GM21526 (cell line): ENCODE data around the gene CSK.

Source experiments
- ATAC-seq: cut with Tn5 transposase; IDR thresholded peaks from one replicate; pipeline ENCODE4 v1.9.1; 2021; ENCODE audit warnings: moderate library complexity; ENCODE audit not compliant: unreplicated experiment, low FRiP score

CSK gene

DNA sequence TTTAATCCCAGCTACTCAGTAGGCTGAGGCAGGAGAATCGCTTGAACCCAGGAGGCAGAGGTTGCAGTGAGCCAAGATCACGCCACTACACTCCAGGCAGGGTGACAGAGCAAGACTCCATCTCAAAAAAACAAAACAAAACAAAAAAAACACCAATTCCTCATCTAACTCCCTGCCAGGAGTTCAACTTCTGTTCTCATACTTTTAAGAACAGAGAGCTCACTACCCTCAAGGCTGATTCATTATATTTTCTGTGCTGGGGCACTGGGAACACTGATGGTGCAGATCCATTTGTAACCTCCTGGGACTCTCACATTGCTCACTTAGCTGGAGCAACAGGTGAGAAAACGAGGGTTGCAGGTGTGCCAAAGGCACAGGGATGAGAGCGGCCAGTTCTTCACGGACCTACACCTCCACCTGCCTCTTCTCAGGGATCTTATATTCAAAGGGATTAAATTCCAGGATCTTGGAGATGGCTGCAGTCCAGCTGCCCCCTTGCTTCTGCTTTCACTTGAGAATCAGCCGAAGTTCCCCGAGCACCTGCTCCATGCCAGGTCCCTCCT is 12.3 kb upstream of the CSK start:
- ATAC-seq: no peak

DNA sequence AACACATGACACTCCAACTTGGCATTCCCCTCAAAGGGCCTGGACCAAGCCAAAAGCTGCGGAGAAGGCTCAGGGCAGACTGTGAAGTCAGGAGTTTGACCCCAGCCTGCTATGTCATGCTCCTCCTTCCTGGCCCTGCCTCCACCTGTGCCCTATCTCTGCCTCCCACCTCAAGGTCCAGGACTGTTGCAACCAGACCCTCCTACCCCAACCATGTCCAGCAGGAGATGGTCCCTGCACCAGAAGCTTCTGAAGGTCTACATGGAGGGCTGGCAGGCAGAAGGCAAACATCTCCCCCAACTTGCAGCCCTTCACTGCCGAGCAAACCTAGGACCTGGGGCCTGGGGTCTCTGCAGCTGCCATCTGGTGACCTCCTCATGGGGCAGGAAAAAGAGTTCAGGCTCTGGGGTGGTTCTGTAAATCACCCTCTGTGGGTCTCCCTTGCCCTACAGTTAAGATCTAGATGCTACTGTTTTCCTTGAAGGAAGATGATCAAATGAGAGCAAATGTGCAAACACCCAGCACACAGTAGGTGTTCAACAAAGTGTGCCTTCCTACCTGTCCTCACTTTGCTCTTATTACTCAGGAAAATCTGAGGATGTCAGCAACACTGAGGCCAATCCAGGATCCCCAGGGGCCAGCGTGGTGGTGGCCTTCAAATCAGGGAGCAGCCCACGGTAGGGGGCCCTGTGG is 11.5 kb upstream of the CSK start:
- no peak for ATAC-seq

DNA sequence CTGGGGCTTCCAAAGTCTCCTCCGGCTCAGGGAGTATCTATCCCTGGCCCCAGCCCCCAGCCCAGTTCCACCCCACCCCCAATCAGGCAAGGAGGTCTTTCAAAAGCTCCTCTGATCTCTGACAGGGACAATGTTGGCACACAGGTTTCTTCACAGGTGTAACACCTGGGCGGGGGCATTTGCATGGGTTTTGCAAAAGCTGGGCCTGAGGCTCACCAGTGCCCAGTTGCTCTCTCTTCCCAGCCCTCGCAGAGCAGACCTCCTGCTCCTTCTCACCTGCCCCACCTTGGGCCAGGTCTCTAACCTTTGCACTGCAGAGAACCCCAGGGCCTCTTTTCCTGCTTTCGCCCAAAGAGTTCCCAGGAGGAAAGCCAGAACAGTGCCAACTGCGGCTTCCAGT is 8.6 kb upstream of the CSK start:
- no peak for ATAC-seq

DNA sequence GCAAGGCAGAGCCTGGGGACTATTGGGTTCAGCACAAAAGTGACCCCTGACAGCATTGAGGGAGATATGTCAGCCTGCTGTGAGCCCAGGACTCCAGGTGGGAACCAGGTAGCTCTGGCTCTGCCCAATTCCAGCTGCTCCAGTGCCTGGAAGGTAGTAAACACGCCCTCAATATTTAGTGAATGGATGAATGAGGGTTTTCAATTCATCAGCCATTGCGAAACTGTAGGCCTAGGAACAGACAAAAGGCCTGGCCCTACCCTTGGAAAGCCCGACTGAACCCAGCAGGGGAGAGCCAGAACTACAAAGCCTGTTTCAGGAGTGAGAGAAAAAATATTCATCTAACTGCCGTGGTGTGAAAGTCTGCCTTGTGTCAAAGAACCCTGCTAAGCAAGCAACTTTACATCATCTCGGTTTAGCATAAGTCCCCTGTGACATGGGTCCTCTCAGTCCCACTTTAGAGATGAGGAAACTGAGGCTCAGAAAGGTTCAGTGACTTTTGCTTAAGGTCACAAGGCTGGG is 8.1 kb upstream of the CSK start:
- ATAC-seq: no peak

DNA sequence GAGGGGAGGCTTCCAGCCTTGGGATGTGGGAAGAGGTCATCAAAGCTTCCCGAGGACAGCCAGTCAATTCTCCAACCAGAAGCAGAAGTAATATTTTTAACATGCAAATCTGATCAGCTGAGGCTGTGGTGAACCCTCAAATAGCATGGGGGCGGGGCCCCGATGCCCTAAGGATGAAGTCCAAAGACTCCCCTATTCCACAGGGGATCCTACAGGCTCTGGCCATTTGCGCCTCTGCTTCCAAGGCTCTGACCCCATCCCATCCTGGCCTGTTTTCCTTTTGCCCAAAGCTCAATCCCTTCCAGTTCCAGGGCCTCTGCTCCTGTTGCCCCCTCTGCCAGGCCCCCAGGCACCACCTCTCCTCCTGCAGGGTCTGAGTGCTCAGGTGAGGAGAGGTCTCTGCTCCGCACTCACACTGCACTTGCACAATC is 6.7 kb upstream of the CSK start:
- no peak for ATAC-seq

DNA sequence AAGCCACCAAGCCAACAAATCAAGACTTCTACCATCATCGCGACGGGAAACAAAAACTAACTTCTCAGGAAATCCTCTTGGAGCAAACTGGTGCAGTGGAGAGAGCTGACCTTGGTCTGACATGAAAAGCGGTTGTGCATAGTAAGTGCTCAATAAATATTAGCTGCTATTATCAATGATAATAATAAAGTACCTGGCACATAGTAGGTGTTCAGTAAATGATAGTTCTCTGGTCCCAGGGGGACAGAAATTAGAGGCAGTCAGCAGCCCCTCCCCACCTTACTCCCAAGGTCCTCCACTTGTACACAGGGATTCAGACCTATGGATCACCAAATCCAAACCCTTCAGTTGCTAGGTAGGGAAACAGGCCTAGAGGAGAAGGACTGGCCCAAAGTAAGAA is 6.0 kb upstream of the CSK start:
- no peak for ATAC-seq

DNA sequence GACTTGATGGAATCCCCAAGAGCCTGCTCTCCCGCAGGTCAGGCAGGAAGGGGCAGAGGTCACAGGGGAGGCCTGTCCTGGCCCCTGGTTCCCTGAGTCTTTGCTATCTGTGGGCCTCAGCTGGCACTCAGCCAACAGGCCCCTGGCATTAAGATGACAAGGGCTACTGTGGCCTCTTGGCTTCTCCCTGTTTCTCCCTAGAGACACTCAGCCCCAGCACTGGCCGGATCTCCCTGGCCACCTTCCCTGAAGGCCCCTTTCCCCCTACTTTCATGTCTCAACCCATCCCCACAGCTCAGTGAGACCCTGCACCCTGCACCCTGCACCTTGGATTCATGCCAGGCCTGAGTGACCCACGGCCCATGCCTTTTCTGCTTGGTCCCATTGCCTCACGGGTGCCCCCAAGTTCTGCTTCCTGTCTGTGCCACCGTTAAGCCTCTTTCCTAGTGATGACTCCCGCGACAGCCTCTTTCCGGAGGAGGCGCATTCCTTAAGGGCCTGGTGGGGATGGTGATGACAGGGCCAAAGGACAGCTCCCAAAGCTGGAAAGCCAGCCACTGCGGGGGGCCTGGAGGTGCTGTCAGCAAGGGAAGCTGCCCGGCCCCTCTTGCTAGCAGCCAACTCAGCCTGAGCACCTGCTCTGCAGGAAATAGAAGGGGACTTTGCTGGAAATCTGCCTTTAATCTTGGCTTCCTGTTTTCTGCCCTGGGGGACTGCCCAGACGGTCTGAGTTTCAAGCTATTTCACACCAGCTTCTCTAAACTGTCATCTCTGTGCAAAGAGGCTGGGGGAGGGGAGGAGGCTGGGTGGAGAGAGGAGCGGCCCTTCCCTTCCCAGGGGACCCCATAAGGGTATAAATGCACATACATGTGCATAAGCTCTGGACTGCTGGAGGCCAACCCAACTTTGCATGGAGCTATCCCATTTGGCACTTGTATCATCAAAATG is 4.8 kb upstream of the CSK start:
- ATAC-seq: peak; percentile 33

DNA sequence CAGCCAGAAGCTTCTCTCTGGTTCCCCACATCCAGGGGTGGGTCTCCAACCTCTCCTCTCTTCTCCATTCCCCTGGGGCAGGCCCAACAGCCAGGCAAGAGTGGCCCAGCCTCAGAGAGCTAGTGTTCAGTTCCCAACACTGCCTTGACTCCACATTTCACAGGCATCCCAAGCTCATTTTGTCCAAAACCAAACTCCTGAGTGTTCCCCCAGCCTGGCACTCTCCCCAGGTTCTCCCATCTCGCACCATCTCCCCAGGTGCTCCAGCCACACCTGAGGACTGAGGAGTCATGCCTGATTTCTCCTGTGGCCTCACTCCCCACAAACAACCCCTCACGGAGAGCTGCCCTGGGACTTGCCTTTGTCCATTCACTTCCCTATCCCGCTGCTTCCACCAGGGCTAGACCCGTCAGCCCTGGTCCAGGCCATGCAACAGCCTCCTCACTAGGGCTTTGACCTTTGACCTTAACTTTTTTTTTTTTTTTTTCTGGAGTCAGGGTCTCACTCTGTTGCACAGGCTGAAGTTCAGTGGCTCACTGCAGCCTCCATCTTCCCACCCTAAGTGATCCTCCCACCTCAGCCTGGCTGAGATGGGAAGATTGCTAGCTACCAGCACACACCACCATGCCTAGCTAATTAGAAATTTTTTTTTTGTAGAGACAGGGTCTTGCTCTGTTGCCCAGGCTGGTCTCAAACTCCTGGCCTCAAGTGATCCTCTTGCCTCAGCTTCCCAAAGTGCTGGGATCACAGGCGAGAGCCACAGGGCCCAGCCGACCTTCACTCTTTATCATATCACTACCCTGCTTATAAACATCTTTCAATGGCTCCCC is 3.9 kb upstream of the CSK start:
- no peak for ATAC-seq

DNA sequence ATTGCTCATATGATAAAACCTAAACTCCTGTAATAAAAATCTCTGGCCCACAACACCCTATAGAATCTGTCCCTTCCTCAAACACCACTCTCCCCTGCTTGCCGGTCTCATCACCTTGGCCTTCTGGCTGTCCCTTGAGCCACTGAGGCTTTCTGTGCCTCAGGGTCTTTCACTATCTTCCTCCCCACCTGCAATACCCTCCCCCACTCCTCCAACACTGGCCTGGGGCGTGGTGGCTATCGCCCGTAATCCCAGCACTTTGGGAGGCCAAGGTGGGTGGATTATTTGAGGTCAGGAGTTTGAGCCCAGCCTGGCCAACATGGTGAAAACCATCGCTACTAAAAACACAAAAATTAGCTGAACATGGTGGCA is 3.3 kb upstream of the CSK start:
- ATAC-seq: no peak

DNA sequence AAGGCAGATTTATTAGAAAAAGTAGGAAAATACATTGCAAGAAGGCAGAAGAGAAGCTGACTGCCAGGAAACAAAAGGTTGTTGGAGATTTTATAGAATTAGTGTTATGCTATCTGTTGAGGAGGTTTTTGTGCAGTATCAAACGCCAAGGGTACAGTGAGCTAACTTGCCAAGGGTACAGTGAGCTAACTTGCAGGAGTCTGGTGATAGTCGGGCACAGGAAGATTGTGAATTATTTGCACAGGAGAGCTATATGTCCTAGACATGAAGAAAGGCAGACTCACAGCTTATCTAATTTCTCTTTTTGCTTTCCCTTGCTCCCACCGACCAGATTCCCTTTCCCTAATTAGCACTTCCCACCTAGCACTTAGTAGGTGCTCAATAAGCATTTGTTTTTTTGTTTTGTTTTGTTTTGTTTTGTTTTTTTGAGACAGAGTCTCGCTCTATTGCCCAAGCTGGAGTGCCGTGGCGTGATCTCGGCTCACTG is 2.7 kb upstream of the CSK start:
- ATAC-seq: no peak

DNA sequence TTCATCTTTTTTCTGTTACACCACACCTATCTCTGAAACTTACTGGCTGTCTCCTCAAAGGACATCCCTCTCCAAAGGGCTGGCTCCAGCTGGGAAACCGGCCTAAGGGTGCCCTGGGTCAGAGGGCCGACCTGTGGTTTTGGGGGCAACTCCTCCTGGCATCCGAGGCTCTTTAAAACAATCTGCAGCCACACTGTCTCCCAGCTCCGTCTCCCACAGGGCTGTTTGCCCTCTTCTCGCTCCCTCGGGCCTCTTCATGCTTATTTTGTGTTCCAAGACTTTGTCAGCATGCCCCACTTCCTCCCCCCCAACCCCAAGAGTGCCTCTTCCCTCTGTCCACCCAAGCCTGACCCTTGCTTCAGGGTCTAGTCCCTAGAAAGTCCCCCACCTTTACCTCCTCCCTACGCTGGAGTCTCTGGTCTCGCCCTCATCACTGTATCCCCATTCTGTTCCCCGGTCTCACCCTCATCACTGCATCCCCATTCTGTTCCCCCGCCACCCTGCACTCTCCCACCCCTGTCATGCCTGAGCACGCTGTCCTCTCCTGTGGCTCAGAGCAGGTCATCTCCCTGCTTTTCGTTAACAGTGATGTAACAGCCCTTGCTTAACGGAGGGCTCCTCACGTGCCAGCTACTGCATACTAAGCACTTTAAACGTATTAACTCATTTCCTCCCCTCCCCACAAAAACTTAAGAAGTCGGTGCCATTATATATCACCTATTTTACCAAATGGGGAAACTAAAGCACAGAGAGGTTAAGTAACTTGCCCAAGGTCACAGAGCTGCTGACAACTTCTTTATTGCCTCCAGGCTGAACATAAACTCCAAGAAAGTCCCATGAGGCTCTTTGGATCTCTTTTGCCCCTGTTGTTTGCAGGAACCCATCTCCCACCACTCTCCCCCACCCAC is 1.1 kb upstream of the CSK start:
- no peak for ATAC-seq

DNA sequence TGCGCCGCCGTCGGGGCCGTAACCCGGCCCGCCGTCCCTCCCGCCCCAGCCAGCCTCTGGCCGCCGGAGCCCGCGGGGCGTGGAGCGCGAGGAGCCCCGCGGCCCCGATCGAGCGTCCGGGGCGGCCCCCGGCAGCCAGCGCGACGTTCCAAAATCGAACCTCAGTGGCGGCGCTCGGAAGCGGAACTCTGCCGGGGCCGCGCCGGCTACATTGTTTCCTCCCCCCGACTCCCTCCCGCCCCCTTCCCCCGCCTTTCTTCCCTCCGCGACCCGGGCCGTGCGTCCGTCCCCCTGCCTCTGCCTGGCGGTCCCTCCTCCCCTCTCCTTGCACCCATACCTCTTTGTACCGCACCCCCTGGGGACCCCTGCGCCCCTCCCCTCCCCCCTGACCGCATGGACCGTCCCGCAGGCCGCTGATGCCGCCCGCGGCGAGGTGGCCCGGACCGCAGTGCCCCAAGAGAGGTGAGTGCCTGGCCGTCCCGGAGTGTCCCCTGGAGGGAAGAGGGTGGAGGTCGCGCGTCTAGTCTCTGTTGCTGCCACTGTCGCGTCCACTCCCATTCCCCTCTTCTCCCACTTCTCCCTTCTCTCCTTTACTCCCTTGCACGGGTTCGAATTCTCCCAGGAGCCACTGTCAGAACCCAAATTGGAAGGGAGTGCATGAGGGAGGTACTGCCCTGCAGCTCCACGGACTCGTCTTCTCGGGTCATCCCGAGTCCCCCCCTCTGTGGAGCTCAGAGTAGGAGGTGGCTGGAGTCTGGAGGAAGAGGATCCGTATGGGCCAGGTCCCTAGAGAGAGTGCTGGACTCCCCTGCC is 585 bp downstream of the CSK start:
- ATAC-seq: peak; percentile 2

DNA sequence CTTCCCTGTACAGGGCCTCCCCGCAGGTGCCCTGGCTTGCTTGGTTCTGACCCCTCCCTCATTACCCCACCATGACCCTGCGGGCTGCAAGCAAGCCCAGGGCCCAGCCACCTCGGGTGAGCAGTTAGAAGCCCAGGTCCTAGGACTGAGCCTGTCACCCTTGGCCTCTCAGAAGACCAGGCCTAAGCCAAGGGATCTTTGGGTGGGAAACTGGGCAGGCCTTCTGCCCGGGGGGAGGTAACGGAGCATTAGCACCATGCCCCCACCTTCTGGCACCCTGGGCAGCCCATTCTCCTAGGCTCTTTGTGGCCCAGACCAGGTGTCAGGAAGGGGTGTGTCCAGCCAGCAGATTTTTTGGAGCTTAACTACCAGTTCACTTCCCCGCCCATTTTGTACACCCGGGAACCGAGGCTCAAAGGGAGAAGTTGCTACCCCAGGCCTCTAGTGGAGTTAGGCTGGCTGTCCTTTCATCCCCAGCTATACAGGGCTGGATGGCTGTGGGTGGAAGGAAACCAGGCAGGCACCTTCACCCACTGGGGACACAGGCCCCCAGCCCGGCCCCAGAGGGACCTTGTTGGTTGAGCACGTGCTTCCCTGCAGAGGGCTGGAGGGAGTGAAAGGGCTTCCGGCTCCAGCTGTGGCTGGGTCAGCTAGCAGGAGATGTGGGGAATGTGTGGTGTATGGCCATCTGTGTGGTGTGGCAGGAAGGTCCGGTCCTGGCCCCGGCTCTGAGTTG is 1.4 kb downstream of the CSK start:
- no peak for ATAC-seq

DNA sequence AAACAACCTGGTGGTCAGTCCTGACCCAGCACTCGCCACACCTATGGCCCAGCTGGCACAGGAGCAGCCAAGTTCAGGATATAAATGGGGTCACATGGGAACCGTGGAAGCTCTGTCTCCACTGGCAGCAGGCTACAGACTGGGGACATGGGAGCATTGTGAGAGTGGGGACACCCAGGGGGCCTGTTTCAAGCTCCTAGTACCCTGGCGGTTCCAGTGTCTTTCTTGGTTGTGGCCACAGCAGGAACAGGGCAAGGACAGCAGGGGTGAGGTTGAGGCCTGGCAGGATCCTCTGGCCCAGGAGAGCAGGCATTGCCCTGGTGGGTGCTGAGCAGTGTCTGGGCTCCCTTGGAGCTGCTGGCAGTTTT is 1.9 kb downstream of the CSK start:
- no peak for ATAC-seq

DNA sequence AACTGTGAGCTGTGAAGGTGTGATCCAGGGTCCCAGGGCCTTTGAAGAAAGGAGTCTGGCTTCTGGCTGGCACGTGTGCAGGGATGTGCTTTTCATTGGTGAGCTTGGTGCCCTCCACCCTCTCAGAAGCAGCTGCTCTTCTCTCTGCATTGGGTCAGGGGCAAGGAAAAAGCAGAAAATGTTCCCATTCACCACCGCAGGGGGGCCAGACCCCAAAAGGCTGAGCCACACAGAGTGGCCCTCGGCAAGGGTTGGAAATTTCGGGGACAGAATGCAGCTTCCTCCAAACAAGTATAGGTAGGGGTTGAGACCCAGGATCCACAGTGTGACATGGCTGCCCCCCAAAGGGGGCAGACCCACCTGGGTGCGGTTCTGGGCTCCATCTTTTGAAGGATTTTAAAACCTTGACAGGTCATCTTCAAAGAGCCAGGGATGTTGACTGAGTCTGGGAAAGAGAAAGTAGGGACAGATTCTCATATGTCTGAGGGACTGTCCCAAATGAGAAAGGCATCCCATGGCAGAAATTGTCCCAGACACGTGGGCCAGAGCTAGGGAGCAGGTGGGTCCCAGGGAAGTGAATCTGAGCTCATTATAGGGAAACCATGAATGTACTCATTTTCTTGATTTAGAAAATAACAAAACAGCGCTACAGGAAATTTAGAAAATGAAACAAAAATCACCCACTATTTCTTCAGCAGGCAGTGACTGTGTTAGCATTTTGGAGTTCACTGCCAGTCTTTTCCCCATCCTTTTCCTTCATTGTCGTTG is 2.7 kb downstream of the CSK start:
- no peak for ATAC-seq

DNA sequence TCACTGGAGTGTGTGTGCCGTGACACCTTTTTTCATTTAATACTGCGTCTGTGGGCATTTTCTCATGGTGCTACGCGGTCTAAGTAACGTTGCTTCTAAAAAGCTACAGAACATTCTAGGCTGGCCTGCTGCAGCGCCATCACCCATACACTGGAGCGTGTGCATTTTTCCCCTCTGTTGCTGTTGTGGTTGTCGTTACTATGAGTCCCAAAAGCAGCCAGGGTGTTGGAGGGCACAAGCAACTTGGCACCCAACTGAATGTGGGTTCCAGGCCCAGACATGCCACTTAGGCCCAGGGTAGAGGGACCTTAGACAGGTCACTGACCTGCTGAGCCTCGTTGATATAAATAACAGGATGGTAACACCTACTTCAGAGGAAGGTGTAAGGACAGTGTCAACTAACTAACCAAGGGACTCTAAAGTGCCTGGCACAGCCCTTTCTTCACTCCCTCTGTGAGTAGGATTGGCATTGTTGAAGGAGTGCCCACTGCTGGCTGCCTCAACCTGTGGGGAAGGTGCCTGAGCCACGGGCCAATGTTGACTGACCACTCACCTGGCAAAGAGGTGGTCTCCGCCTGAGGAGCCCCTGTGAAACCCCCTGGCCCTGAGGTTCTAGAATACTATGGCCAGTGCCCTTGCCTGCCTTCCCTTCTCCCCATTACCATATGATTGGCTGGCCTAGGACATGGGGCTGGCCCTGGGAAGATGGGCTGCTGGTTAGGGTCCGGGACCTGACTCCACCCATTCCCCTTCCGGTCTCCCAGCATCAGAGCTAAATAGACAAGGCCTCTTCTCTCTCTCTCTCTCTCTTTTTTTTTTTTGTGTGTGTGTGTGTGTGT is 3.5 kb downstream of the CSK start:
- ATAC-seq: no peak
